Ureter (tissue), 1 donor: ENCODE measurements around the gene CPNE4. TPM values are rescaled to one million over a fixed set of nuclear protein-coding genes. Genes with fewer than 3 reads are reported as not detected.
"Not testable (repeated sequence)": the region's sequence is repeated elsewhere in the genome, so short reads cannot be mapped to it uniquely, and the experiment has no call there.

ENCODE experiments used
- DNase-seq: peaks from one replicate; pipeline ENCODE4 v3.0.0-alpha.2; 2020; ENCODE audit warnings: low spot score
- total RNA-seq: library from RNA; stranded (reverse); gene quantifications from one replicate; pipeline ENCODE4 v1.2.4, GENCODE V29; 2023
- donor health status: DM: yes; HTN: yes; CAD: no.

The CPNE4 gene
- total RNA-seq, result 1.9 TPM

GRCh38 chr3:132034486-132035464, at the start of gene CPNE4:
CPNE4 (minus strand) TSS chr3:132035014.
- DNase-seq, result peak; percentile 80

- no peak for DNase-seq
Measured at GRCh38 chr3:132083583-132084279, 48.9 kb upstream of the CPNE4 start.

DNA sequence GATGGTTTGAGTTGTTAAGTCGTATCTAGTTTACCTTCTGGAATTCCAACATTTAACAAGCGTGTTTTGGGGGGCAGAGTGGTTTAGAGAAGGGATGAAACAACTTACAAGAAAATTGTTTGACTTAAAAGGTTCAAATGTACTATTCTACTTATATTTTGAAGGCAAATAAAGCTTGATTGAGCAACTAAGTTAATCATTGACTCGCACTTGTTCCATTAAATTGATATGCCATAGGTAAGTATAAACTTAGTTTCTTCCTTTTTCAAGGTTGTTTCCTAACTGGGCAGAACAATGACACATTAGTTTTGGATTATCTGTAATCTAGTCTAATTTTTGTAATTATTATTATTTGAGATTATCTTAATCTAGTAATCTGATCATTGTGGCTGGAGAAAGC, 48.3 kb upstream of the CPNE4 start:
- DNase-seq, result no peak

GRCh38 chr3:132079147-132079546, 44.3 kb upstream of the CPNE4 start:
- no peak for DNase-seq

DNA sequence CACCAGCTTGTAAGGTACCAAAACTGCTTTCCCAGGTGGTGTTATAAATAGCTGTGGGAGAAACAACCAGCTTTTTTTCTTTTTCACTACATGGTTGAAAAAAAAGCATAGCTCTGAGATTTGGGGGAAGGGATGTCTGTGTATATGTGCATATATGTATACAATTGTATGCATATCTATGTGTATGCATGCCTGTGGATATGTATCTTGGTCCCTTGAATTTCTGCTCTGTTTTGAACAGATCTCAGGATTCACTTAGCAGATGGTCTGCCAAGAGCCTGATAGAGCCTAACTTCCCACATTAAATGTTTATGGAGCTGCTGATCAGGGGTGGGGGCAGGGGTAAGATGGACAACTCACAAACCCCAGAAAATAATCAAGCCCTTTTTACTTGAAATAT, 39.0 kb upstream of the CPNE4 start:
- DNase-seq, result no peak

- no peak for DNase-seq
Measured at GRCh38 chr3:132071043-132071442, 36.2 kb upstream of the CPNE4 start.

DNA sequence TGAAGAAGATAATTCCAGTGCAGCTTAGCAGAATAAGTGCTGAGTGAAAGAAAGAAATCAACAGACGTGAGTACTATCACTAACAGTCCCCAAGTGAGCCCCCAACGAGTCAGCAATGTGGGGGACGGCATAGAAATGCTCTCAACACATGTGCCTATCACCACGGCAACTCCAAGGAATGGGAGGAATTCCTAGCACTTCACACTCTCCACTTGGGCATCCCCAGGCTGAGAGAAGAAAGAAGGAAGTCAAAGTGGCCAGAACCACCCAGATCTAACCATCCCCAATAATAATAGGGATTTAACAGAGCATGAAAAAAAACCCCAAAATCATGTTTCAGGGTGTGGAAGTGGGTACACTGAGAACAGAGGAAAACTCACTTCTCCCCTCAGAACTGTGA, 29.3 kb upstream of the CPNE4 start:
- no peak for DNase-seq

DNA sequence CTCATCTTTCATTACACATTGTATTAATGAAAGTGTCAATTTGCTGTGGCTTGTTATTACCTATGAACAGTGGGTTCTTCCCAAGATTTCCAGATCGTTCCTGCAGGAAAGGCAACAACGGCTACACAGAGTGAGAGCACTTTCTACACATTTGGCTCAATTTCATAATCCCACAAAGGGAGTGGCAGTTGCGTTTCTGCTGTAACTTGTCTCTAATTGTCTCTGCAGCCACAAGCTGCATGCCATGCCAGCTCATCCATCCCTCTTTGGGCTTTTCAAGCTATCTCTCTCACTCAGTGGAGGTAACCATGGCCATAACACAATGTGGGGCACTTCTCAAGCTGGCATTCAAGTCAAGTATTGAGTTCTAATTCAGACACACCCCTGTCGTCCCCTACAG, 27.7 kb upstream of the CPNE4 start:
- DNase-seq, result no peak

- DNase-seq, result no peak
Measured at GRCh38 chr3:132055872-132056271, 21.1 kb upstream of the CPNE4 start.

DNA sequence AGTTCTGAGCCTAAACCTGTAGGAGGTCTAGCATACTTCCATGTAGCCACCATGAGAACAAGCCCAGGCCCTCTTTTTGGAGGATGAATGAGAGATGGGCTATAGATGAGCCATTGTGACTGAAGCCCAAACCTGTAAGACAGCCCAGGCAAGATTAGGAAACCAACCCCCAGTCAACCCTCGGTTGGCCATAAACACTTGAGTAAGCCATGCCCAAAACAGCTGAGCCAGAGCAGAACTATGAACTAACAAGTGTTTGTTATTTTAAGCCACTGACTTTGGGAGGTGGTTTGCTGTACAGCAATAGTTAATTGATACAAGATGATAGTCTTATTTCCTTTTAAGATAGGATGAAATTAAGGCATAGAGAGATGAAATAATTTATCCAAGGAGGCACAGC, 12.4 kb upstream of the CPNE4 start:
- no peak for DNase-seq

DNA sequence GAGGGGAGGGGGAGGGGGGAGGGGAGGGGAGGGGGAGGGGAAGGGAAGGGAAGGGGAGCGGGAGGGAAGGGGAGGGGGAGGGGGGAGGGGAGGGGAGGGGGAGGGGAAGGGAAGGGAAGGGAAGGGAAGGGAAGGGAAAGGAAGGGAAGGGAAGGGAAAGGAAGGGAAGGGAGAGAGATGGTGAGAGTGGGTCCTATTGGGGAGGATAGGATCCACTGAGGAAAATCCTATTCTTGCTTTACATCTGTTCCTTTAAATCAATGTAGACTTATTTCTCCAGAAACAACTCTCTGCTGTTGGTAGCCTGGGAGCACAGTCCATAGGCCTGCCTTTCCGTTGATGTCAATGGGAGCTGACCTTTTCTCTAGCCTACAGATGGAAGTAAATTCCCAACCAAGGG, 10.1 kb upstream of the CPNE4 start:
- not testable (repeated sequence) for DNase-seq

GRCh38 chr3:132042681-132043080, 7.9 kb upstream of the CPNE4 start:
- no peak for DNase-seq

DNA sequence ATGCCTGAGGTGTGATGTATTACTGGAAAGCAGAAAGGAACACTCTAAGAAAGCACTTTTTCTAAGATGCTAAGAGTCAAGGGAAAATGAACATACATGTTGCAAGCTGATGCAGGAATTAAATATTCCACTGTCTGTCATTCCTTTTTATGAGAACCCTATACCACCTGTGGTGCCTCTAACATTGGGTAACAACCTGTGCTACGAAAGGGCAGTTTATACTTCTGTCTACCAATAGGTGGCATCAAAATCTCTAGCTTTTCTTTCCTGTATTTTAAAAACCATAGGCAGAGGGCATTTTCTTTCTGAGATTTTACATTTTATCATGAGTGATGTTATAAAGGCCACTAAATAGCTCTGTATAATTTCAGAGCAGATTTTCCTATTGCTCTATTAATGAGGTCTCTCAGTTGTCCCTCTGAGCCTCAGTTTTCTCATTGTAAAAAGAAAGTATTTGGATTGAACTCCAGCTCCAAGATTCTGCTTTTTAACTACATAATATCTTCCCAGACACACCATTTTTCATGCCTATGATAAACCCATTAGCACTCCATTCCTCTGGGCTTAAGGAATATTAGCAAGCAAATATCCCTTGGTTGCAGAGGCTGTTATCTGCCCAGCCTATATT, 3.5 kb upstream of the CPNE4 start:
- no peak for DNase-seq

DNA sequence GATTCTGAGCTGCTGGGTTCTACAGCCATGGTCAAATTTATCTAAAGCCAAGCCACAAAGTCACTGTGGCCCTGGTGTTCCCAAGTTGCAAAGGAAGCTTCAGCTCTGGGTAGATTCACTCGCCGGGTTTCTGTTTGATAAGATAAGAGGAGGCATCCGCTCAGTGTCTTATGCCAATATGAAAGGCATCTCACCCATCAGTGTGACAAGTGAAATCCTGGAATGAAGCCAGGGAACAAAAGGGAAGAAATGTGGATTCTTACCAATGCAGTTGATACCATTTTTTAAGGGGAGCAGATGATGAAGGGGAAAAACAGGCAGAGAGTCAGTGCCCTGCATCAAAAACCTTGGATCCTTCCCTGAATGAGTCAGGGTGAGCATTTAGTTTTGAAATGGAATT, 2.8 kb upstream of the CPNE4 start:
- DNase-seq, result no peak

- DNase-seq, result no peak
Measured at GRCh38 chr3:132037056-132037455, 2.2 kb upstream of the CPNE4 start.

DNA sequence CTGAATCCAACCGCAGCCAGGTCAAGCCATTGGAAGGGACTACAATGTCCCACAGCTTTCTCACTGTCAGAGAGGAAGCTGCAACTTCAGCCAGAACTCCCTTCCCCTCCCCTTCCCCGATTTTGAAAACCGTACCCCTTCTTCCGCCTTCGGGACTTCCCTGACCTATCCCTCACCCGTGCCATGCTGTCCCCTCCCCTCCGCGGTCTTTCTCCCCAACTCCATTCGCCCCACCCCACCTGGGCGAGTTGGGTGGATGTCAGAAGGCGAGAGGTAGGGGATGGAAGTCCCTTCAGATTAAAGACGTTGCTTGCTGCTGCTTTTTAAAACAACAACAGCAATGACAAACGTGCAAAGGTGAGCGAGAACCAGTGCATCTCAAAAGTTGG, 723 bp downstream of the CPNE4 start:
- DNase-seq, result no peak

DNA sequence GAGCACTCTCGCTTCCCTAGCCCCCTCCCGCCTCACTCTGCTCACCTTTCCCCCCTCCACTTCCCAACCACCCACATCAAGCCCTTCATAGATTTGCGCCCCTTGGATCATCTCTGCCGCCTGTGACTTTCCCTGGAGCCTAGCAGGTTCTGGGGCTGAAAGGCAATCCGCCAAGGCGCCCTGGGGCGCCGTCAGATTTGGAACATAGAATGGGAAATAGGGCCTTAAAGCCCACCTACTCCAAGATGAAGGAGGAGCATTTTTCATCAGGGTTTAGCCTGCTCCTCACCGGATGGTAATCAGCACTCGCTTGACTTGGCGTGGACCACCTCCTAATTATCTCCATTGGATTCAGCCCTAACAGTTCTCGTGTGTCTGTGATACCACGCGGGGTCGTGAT, 1.3 kb downstream of the CPNE4 start:
- DNase-seq, result no peak

- no peak for DNase-seq
Measured at GRCh38 chr3:132032959-132033358, 1.9 kb downstream of the CPNE4 start.

GRCh38 chr3:132029182-132029902, 5.5 kb downstream of the CPNE4 start:
- peak; percentile 76 for DNase-seq

DNA sequence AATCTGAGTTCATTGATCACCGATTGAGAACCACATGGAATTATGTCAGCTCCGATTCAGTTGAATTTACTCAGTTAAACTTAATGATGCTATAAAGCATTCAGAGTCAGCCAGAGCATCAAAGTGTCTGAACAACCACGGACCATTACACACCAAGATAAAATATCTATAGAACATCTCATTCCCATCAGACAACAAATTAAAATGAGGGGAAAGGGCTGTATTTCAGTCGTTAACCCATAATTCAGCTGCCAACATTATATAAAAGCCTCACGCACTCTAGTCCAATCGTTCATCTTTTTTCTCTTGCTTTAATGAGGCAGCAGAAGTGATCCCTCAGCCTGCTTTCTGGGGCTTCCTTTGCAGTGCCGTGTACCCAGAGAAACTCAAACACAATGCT, 11.9 kb downstream of the CPNE4 start:
- DNase-seq, result no peak

DNA sequence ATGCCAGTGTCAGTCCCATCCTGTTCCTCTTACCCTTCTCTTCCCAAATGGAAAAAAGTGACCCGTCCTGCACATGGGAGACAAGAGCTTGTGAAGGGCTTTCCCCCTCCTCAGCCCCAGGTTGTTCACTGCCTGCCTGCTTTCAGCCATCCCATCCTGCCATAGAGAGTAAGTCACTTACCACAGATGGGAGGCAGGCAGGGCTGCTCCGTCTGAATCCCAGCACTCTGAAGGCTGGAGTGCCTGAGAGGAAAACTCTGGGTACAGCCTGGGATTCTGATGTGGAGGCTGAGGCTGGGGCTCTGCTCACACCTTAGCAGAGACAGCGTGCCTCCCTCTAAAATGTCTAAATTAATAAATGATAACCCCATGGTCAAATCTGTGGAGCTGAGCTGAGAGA, 14.8 kb downstream of the CPNE4 start:
- DNase-seq, result no peak

- DNase-seq, result no peak
Measured at GRCh38 chr3:132017137-132017536, 17.7 kb downstream of the CPNE4 start.
